ENCODE results near the gene FRMD8.

FRMD8 gene

GRCh38 chr11:65415499-65416340 is 29.3 kb downstream of the FRMD8 start:
- no peak for DNase-seq

- DNase-seq = peak; percentile 85 to 89
These were observed 29.9 kb downstream of the FRMD8 start for GRCh38 chr11:65416341-65416824.

- peak in 1 of 2 experiments; percentile 29 for DNase-seq
These were observed 30.6 kb downstream of the FRMD8 start for GRCh38 chr11:65416841-65417701.

GRCh38 chr11:65417702-65418430 is 31.4 kb downstream of the FRMD8 start:
- DNase-seq = peak in 1 of 2 experiments; percentile 29

GRCh38 chr11:65418431-65418680 is 31.9 kb downstream of the FRMD8 start:
- DNase-seq = no peak

- peak; percentile 94 to 96 for DNase-seq
These were observed 32.4 kb downstream of the FRMD8 start for GRCh38 chr11:65418681-65419459.

- DNase-seq = no peak
These were observed 33.0 kb downstream of the FRMD8 start for GRCh38 chr11:65419460-65419771.

- DNase-seq = peak; percentile 66 to 76
These were observed 33.5 kb downstream of the FRMD8 start for GRCh38 chr11:65419772-65420481.

GRCh38 chr11:65420506-65420905 is 34.1 kb downstream of the FRMD8 start:
- DNase-seq = no peak

GRCh38 chr11:65420979-65421793 is 34.7 kb downstream of the FRMD8 start:
- DNase-seq = peak; percentile 91 to 95

GRCh38 chr11:65421794-65422632 is 35.6 kb downstream of the FRMD8 start:
- no peak for DNase-seq

GRCh38 chr11:65422633-65423515 is 36.4 kb downstream of the FRMD8 start, which contains the start of gene NEAT1:
TSS of gene NEAT1 (plus strand) at chr11:65422798.
- no peak for DNase-seq

GRCh38 chr11:65423516-65424204 is 37.2 kb downstream of the FRMD8 start:
- no peak for DNase-seq

- no peak for DNase-seq
These were observed 38.0 kb downstream of the FRMD8 start for GRCh38 chr11:65424205-65425104.

GRCh38 chr11:65425105-65425970 is 38.9 kb downstream of the FRMD8 start:
- no peak for DNase-seq

All from NCI-H446 (cell line).